GM12892 (cell line): Measurements from ENCODE around the gene TBC1D24.

Experiments used
- DNase-seq: peaks from one replicate; pipeline ENCODE4 v3.0.0; 2011; ENCODE audit not compliant: insufficient read length
- FAIRE-seq: peaks from 2 replicates; lab custom pipeline; 2011; peaks lifted over from hg19 to GRCh38; lab: Jason Lieb, UNC
- POLR2A ChIP-seq: IDR thresholded peaks from 2 replicates; pipeline ENCODE4 v1.6.1; 2011; ENCODE audit warnings: low read depth, low read length, control low read depth
- POLR2AphosphoS5 ChIP-seq: IDR thresholded peaks from 2 replicates; pipeline ENCODE4 v1.6.1; 2011; ENCODE audit warnings: low read depth, low read length, control low read depth
- TAF1 ChIP-seq: IDR thresholded peaks from 2 replicates; pipeline ENCODE4 v1.6.1; 2011; ENCODE audit warnings: low read depth, mild to moderate bottlenecking, control low read depth, low read length, borderline replicate concordance

Gene TBC1D24

DNA sequence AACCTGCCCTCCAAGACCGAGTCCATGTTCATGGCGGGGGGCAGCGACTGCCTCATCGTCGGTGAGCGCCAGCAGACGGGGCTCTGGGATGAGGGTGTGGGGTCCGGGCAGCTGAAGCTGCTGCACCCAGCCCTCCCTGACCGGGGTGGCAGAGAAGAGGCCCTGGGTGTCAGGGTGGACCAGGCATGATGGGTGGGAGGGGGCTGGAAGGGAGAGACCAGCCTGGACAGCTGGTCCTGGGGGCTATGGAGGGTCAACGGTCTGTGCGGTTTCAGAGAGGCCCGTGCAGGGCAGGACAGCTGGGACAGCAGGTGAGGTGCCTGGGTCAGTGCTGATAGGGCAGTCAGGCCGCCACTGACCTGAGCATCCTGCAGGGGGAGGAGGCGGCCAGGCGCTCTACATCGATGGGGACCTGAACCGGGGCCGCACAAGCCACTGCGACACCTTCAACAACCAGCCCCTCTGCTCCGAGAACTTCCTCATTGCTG is 25.5 kb downstream of the TBC1D24 start:
- no peak for DNase-seq
- no peak for TF ChIP-seq POLR2AphosphoS5
- no peak for TF ChIP-seq TAF1
- TF ChIP-seq POLR2A, result no peak
- FAIRE-seq, result no peak

DNA sequence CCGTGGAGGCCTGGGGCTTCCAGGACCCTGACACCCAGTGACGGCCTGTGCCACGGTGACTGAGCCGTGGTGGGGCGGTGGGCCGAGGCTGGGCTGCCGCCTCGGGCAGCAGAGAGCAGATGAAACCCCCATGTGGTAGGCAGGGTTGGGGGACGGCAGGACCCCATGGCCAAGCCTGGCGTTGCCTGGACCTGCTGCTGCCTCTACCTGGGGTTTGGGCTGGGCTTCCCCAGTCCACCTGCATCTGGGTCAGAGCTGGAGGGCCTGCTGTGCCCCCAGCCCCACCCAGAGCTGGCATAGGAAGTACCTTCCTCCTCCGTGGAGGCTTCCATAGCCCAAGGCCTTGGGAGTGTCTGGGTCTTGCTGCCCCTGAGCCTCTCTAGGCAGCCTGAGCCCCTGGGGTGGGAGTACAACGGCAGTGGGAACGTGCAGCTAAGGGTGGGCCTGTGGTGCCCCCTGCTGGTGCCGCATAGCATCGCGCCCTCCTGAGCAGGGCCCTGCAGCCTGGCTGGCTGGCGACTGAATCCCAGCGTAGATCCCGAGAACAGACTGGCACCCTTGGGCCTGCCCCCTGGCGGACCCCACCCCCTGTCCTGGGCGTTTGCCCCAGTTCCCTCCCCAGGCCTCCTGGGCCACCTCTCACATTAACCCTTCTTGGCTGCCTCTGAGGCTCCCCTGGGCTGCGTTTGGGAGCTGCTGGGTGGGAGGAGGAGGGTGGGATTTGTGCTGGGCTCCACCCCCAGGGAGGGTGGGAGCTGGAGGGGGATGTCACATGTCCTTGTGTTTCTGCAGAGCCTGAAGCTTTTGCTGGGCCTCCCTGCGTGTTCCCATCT is 26.2 kb downstream of the TBC1D24 start:
- DNase-seq (peak; percentile 93), FAIRE-seq (peak; percentile 95)
- TF ChIP-seq TAF1 (no peak), POLR2AphosphoS5 (no peak), POLR2A (no peak)

DNA sequence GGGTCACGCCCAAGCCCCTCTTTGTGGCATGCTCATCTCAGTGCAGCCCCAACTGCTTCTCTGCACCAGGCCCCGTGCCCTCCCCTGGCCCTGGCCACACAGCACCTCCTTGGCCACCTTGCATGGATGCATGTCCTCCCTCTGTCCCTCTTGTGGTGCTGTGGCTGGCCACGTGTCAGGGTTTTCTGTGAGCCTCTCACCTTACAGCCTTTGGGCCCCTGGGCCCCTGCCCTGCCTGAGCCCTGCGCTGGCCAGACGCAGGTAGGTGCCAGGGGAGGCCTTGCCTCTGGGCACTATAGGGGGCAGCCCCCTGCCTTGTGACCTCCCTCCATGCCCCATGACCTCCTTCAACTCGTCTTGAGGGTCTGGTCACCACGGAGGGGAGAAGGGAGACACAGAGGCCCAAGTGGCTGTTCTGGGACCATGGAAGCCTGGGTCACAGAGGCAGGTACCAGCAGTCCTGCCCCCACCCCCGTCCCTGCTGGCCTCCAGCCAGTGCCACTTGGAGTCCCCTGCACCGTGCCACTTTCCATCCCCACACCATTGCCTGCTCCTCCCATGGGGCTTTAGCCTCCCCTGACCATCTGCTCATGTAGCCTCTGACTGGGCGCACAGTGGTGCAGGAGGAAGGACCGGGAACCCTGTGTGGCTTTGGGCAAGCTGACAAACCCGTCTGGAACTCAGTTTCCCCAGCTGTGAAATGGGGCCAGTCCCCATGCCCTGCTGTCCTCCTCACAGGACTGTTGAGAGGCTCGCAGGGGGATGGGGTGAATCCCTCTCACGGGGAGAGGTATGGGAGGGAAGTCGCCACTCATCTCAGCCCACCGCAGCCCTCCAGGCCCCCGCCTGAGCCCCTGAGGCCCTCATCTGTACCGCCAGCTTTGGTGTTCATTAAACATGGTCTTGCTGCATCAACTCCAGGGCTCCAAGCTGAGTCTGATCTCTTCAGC is 27.3 kb downstream of the TBC1D24 start:
- DNase-seq (no peak), FAIRE-seq (no peak)
- TF ChIP-seq POLR2AphosphoS5 (no peak), POLR2A (no peak), TAF1 (no peak)

DNA sequence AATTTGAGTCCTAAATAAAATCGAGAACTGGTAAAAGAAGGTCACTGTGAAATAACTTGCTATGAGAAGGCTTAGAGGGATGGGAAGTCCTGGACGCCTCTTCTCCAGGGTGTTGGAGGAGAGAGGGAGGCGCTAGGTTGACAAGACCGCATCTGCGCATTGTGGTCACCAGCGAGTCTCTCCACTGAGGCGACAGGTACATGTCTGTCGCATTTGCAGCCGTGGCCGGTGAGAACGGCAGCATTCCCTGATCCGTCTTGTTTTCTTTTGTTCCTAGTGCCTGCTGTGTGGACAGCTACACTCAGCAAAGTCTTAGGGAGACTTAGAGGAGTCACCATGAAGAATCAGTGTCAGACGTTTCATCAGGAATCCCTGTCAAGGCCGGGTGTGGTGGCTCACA is 30.8 kb downstream of the TBC1D24 start:
- no peak for DNase-seq
- no peak for TF ChIP-seq TAF1
- TF ChIP-seq POLR2A, result no peak
- TF ChIP-seq POLR2AphosphoS5, result no peak
- no peak for FAIRE-seq

DNA sequence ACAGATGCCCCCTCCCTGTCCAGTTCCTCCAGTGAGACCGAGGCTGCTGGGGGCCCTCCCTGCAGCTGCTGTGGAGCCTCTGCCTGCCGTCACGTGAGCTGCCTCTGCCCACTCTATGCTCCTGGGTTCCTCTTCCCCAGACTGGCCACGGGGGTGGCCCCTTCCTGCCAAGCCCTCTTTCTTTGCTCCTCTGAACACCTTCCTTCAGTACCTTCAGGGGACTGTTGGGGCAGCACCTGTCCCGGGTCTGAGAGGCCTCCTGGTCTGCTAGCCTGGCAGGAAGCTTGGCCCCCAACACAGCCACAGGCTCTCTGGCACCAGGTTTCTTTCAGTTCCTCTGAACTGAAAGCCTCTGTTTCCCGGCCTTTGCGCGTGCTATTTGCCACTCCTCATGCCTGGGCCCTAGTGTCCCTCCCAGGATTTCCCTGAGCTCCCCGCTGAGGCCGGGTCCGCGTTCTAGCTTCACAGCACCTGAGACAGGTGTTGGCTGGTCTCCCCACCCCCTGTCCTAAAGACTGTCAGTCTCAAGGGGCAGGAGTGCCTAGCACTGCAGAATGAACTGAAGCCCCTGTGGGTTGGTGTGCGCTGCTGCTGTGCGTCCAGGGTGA is 32.2 kb downstream of the TBC1D24 start:
- peak; percentile 46 for FAIRE-seq
- TF ChIP-seq POLR2AphosphoS5 (no peak), TAF1 (no peak), POLR2A (no peak)
- DNase-seq, result peak; percentile 77

DNA sequence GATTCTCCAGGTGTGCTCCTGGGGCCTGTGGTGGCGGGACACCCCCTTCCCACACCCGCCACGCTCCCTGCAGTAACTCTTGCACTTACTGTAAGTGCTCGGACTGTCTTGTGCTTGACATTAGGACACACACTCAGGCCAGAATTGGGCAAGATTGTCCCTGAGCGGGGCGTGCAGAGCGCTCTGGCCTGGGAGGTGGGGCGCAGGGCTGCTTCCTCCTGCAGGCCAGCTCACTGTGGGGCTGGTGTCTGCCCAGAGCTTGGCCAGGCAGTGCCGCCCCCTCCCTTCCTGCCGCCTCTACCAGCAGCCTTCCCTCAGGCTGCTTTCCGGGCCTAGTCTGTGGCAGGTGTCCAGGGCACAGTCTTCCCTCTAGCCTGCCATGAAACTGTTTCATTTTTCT is 32.7 kb downstream of the TBC1D24 start:
- FAIRE-seq (no peak), DNase-seq (no peak)
- no peak for TF ChIP-seq POLR2AphosphoS5
- no peak for TF ChIP-seq TAF1
- TF ChIP-seq POLR2A, result no peak

DNA sequence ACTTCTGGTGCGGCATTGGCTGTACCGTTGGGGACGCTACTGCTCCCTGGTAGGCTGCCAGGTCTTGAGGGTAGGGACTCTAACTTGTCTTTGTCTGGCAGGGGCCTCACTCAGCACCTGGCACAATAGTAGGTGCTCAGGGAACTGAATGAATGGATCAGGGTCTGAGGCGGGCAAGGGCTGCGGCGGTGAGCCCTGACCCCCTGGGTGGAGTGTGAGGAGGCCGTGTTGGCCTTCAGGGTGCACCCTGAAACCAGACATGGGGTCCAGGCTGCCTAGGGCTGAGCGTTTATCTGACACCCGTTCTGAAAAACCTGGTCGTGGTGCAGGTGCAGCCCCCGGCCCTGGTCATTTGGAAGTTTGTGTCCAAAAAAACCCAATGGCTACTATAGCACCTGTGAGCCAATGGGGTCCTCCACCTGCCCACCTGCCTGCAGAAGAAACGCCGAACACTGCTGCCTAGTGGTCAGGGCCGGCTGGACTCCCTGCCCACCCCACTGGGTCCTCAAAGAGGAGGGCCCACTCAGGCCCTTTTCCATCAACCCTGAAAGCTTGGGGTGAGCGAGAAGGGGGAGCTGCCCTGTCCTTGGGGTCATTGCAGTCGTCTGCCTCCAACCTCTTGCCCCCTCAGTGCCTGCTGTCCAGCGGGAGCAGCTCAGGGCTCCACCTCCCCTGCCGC is 33.9 kb downstream of the TBC1D24 start:
- no peak for TF ChIP-seq POLR2A
- TF ChIP-seq POLR2AphosphoS5, result no peak
- no peak for TF ChIP-seq TAF1
- DNase-seq (no peak), FAIRE-seq (no peak)

DNA sequence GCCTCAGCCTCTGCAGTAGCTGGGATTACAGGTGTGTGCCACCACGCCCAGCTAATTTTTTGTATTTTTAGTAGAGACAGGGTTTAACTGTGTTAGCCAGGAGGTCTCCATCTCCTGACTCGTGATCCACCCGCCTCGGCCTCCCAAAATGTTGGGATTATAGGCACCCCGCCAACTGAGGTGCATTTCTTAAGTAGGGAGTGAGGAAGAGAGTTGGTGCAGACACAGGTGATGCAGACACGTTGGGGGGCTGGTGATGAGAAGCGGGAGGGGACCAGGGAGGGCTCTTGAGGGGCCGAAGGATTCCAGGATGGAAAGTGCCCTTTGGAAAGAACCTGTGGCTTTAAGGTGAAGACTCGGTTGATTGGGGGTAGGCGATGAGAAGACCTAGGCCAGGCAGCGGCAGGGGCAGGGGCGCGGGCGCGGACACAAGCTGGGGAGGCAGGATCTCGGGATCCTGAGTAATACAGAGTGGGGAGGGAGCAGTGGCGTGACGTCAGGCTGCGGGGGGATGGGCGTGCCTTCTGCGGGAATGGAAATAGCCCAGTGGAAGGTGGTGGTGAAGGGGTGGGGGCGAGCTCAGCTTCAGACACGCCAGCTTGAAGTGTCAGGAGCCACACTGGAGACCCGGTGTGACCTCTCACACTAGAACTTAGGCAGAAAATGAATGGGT is 36.3 kb downstream of the TBC1D24 start:
- FAIRE-seq, result no peak
- TF ChIP-seq POLR2AphosphoS5 (no peak), TAF1 (no peak), POLR2A (no peak)
- DNase-seq, result no peak

DNA sequence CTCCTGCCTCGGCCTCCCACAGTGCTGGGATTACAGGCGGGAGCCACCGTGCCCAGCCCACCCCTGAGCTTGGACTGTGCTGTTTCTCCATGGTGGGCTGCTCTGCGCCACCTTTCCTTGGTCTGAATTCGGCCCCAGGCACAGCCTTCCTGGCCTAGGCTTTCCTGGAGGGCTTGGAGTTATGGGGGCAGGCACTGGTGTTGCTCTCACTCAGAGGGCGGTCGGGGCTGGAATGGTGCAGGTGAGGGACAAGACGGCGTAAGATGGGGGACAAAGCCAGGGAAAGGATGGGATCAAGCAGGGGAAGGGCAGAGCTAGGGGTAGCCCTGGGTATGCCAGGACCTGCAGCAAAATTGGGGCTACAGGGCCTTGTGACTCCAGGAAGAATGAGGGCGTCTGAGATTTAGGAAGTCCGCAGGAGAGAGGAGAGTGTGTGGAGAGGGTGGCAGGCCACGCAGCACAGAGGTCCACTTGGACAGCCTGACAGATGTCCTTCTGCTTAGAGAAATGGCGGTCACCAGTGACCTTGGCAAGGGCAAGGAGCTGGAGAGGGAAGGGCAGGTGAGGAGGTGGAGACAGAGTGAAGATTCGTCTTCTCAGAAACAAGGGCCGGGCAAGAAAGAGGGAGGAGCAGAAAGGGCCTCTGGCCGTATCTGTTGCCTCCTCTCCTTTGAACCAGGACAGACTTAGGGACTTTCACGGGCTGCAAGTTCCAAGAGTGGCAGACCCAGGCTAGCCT is 37.2 kb downstream of the TBC1D24 start:
- TF ChIP-seq POLR2A (no peak), TAF1 (no peak), POLR2AphosphoS5 (no peak)
- FAIRE-seq, result no peak
- DNase-seq, result no peak

DNA sequence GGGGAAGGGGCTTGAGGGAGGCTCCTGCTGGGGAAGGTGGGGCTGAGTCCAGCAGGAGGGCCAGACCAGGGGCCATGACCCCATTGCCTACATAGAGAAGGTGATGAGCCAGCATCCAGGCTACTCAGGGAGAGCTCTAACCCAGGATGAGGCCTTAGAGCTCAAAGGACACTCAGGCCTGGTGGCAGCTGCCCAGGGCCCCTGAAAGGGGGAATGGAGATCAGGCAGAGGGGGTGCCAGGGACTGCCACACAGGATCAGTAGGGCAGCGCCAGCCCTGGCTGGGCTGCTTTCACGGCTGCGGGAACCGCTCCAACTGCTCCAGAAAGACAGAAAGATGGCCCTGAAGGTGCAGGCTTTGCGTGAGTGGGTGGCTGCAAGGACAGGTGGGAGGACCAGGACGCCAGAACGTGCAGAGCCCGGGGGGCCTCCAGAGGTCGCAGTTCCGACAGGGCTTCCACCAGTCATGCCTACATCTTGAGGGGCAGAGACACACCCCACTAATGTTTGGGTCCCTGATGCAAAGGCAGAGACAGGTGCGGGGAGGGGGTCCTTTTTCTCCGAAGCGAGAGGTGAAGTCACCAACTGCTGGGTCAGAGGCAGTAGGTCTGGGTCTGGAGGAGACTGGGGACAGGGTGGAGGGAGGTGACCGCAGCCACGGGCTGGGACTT is 37.9 kb downstream of the TBC1D24 start:
- peak; percentile 51 for FAIRE-seq
- no peak for DNase-seq

More for the DNA sequence above, 37.9 kb downstream of the TBC1D24 start:
- TF ChIP-seq POLR2AphosphoS5 (no peak), POLR2A (no peak), TAF1 (no peak)
